KOPT-K1 (cell line): ENCODE measurements around the gene PPP1R13B.

Experiments
- H3K27ac ChIP-seq: fragments of 200-600 bp; sonication (generic); 2 replicates; pipeline ENCODE4 v1.5.1; 2016; ENCODE audit warnings: antibody characterized with exemption, mild to moderate bottlenecking, low read depth, low read length; ENCODE audit not compliant: poor library complexity, severe bottlenecking
- H3K36me3 ChIP-seq: fragments of 200-600 bp; sonication (generic); 2 replicates; pipeline ENCODE4 v1.5.1; 2017; ENCODE audit warnings: antibody characterized with exemption, mild to moderate bottlenecking, low read length, moderate library complexity; ENCODE audit not compliant: insufficient read depth
- H3K9me3 ChIP-seq: fragments of 200-600 bp; sonication (generic); 2 replicates; pipeline ENCODE4 v1.5.1; 2017; ENCODE audit warnings: antibody characterized with exemption, low read length, mild to moderate bottlenecking; ENCODE audit not compliant: insufficient read depth, poor library complexity, severe bottlenecking

The PPP1R13B gene

GRCh38 chr14:103839579-103839978, 7.8 kb downstream of the PPP1R13B start:
- H3K36me3 ChIP-seq: no peaks in the 10 kb centered on the region
- H3K27ac ChIP-seq: no peak overlapping the region
- H3K9me3 ChIP-seq: no peaks in the 10 kb centered on the region

DNA sequence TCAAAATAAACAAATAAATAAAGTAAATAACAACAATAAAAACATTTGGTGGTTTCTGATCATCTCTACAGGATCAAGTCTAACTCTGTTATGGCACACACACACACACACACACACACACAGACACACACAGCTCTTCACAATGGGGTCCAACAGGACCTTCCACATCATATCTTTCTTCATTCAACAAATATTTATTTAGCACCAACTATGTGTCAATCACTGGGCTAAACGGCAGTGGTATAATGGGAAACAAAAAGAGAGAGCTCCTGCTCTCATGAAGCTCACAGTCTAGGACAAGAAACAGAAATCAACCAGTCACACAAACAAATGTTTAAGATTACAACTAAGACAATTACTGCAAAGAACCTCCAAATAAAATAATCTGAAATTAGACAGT, 9.3 kb downstream of the PPP1R13B start:
- Histone ChIP-seq H3K36me3 (no peaks in the 10 kb centered on the region), H3K9me3 (no peaks in the 10 kb centered on the region), H3K27ac (no peak overlapping the region)

DNA sequence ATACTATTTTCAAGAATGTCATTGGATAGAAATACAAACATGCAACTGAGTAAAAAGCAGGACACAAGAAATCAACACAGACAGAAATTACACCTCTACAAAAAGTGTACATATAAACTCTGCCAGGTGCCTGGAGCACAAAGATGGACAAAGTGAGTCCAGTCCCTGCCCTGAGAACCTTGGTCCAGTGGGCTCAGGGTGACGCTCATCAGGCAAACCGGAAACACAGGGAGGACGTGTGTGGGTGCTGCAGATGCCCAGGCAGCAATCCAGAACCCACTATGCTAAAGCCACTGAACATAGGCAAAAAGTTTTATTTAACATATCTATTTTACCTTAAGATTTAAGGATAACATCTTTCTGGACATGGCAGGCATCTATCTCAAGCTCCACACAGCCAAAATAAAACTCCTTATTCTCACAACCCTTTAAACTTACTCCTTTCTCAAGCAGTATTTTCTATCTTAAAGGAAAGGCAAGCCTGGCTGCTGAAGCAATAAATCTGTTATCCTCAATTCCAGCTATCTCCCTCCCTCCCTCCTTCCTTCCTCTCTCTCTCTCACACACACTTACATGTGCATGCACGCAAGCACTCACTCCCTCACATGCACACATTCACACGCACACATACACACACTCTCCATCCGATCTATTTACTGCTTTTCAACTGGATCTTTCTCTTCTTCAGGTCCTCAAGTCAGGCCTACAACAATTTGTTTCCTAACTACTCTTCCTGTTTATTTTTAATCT, 10.2 kb downstream of the PPP1R13B start:
- no peaks in the 10 kb centered on the region for H3K9me3 ChIP-seq
- H3K27ac ChIP-seq: no peak overlapping the region
- no peaks in the 10 kb centered on the region for H3K36me3 ChIP-seq

DNA sequence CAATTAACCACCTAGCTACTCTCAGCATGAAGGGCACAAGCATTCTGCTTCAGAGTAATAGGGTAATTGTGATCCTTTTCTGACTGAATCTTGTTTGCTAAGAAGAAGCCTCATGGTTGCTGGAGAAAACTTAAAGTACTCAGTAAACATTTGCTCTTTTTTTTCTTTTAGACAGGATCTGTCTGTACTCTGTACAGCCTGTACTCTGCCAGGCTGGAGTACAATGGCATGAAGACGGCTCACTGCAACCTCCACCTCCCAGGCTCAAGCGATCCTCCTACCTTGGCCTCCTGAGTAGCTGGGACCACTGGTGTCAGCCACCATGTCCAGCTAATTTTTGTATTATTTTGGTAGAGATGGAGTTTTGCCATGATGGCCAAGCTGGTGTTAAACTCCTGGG, 12.4 kb downstream of the PPP1R13B start:
- Histone ChIP-seq H3K27ac (no peak overlapping the region), H3K9me3 (no peaks in the 10 kb centered on the region), H3K36me3 (no peaks in the 10 kb centered on the region)

DNA sequence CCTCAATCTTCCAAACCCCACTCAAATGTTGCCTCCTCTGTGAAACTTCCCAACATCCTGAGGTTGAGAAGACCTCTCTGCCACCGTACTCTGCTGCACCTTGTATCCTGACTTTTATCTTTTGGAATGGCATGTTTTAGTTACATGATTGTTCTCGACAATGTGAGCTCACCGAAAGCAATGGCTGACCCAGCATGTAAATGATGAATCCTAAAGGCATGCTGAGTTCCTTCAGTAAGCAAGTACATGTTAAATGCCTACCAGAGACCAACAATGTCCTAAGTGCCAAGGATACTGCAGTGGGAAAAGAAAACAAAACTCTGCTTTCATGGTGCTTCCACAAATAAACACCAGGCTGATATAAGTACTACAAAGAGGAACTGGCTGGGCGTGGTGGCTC, 13.7 kb downstream of the PPP1R13B start:
- no peaks in the 10 kb centered on the region for H3K9me3 ChIP-seq
- no peak overlapping the region for H3K27ac ChIP-seq
- no peaks in the 10 kb centered on the region for H3K36me3 ChIP-seq

- Histone ChIP-seq H3K36me3 (no peaks in the 10 kb centered on the region), H3K9me3 (no peaks in the 10 kb centered on the region), H3K27ac (no peak overlapping the region)
Measured at GRCh38 chr14:103832046-103832445, 15.3 kb downstream of the PPP1R13B start.

GRCh38 chr14:103830511-103831270, 16.7 kb downstream of the PPP1R13B start:
- Histone ChIP-seq H3K36me3 (no peaks in the 10 kb centered on the region), H3K27ac (no peak overlapping the region), H3K9me3 (no peaks in the 10 kb centered on the region)

GRCh38 chr14:103828315-103828967, 18.9 kb downstream of the PPP1R13B start:
- Histone ChIP-seq H3K36me3 (no peaks in the 10 kb centered on the region), H3K27ac (no peak overlapping the region), H3K9me3 (no peaks in the 10 kb centered on the region)

- Histone ChIP-seq H3K9me3 (no peaks in the 10 kb centered on the region), H3K36me3 (no peaks in the 10 kb centered on the region), H3K27ac (no peak overlapping the region)
Measured at GRCh38 chr14:103825101-103825500, 22.3 kb downstream of the PPP1R13B start.

DNA sequence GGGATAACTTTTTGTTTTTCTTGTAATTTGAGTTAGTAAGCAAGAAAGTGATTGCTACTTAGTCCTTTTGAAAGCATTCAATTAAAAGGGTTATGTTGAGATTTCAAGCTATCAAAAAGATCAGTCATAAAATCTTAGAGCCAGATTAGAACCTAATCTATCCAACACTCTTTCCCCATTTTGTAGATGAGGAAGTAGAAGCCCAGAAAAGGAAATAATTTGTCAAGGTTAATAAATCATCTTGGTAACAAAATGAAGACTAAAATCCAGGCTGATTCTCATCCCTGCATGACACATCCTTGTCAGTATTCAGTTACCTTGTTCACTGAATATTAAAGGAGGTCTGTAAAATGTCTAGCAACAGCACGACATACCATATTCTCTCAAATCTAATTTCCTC, 26.5 kb downstream of the PPP1R13B start:
- no peaks in the 10 kb centered on the region for H3K36me3 ChIP-seq
- H3K9me3 ChIP-seq: no peaks in the 10 kb centered on the region
- no peak overlapping the region for H3K27ac ChIP-seq

DNA sequence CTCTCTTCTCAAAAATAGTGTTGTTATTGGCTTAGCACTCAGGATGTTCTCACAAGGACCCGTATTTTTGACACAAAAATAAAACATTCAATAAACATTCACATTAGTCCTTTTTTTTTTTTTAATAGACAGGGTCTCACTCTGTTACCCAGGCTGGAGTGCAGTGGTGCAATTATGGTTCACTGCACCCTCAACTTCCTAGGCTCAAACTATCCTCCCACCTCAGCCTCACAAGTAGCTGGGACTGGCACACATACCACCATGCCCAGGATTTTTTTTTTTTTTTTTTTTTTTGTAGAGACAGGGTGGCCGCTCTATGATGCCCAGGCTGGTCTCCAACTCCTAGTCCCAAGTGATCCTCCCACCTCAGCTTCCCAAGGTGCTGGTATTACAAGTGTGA, 27.0 kb downstream of the PPP1R13B start:
- Histone ChIP-seq H3K27ac (no peak overlapping the region), H3K9me3 (no peaks in the 10 kb centered on the region), H3K36me3 (no peaks in the 10 kb centered on the region)

- Histone ChIP-seq H3K36me3 (no peaks in the 10 kb centered on the region), H3K27ac (peak overlapping the region; percentile 11), H3K9me3 (no peaks in the 10 kb centered on the region)
Measured at GRCh38 chr14:103819503-103820307, 27.7 kb downstream of the PPP1R13B start.

DNA sequence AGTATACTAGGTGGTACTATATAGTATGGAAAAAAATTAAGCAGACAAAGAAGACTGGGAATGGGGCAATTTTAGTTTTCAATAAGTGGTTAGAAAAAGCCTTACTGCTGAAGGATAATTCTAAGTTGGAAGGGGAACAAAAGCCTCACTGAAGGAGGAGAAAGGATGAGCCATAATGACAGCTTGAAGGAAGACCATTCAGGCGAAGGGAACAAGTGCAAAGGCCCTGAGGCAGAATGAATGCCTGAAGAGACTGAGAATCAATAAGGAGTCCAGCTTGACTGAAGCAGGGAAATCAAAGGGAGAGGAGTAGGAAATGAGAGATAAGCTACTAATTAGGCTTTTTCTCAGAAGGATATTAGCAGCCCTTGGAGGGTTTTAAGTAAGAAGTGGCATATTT, 28.5 kb downstream of the PPP1R13B start:
- Histone ChIP-seq H3K9me3 (no peaks in the 10 kb centered on the region), H3K36me3 (no peaks in the 10 kb centered on the region), H3K27ac (no peak overlapping the region)

- Histone ChIP-seq H3K36me3 (no peaks in the 10 kb centered on the region), H3K9me3 (no peaks in the 10 kb centered on the region), H3K27ac (no peak overlapping the region)
Measured at GRCh38 chr14:103818422-103818821, 29.0 kb downstream of the PPP1R13B start.

DNA sequence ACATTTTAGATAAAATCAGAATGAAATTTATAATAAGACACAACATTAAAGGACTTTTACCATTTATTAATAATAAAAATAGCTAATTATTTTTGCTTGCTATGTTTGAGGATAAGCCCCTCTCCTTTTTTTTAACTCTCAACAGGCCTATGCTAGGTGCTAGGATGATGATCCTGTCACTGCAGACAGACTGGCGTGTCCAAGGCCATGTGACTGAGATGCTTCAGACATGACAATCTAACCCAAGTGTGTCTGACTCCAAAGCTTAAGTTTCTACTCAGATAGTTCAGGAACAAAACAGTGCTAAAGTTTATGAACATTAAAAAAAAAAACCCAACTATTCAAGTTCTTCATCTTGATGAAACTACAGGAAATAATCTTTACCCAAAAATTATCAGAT, 29.8 kb downstream of the PPP1R13B start:
- no peaks in the 10 kb centered on the region for H3K36me3 ChIP-seq
- no peak overlapping the region for H3K27ac ChIP-seq
- H3K9me3 ChIP-seq: no peaks in the 10 kb centered on the region
